ENCODE results near the gene ZSWIM8. TPM values are rescaled to one million over a fixed set of nuclear protein-coding genes. Genes with fewer than 3 reads are reported as not detected.

The ZSWIM8 gene
- total and polyA plus RNA-seq, 3 donors from 2014 or later: 192 to 289 (median 204) TPM

GRCh38 chr10:73839276-73839966 lies 54.0 kb downstream of the ZSWIM8 start:
- Histone ChIP-seq H3K36me3 (ENCODE audit: low read depth, missing control alignments) (no peaks in the 10 kb centered on the region), H3K9me3 (no peaks in the 10 kb centered on the region), H3K4me1 (no peaks in the 10 kb centered on the region), H3K4me3 (no peak overlapping the region), H3K27ac (no peak overlapping the region), H3K27me3 (no peaks in the 10 kb centered on the region)
- DNase-seq: no peak
- intact Hi-C loops (cut with DNase I; ENCODE audit: low total_unique reads): no loop called here
- TF ChIP-seq CTCF (IDR thresholded peaks at IDR 0.05) (no peak), POLR2A (IDR thresholded peaks at IDR 0.05) (no peak)
- WGBS, 2 donors: 92 to 94% methylated on average over 15 to 40 of the region's 40 CpGs

- TF ChIP-seq POLR2A (IDR thresholded peaks at IDR 0.05) (no peak), CTCF (IDR thresholded peaks at IDR 0.05) (no peak)
- intact Hi-C loops (cut with DNase I; ENCODE audit: low total_unique reads): no loop called here
- 88 to 96% methylated on average over 3 to 4 of the region's 4 CpGs for WGBS, 2 donors
- no peaks in the 10 kb centered on the region for H3K27me3 ChIP-seq
- no peaks in the 10 kb centered on the region for H3K4me1 ChIP-seq
- DNase-seq: no peak
- H3K4me3 ChIP-seq: no peak overlapping the region
- H3K9me3 ChIP-seq: no peaks in the 10 kb centered on the region
- H3K27ac ChIP-seq: no peak overlapping the region
- no peaks in the 10 kb centered on the region for H3K36me3 ChIP-seq (ENCODE audit: low read depth, missing control alignments)
These were observed 54.6 kb downstream of the ZSWIM8 start for GRCh38 chr10:73840056-73840402.

GRCh38 chr10:73840403-73841060 lies 55.1 kb downstream of the ZSWIM8 start:
- intact Hi-C loops (cut with DNase I; ENCODE audit: low total_unique reads): no loop called here
- Histone ChIP-seq H3K36me3 (ENCODE audit: low read depth, missing control alignments) (no peaks in the 10 kb centered on the region), H3K27me3 (no peaks in the 10 kb centered on the region), H3K4me3 (no peak overlapping the region), H3K4me1 (no peaks in the 10 kb centered on the region), H3K27ac (no peak overlapping the region), H3K9me3 (no peaks in the 10 kb centered on the region)
- no peak for DNase-seq
- TF ChIP-seq POLR2A (IDR thresholded peaks at IDR 0.05): no peak
- TF ChIP-seq CTCF (IDR thresholded peaks at IDR 0.05): no peak
- WGBS, 2 donors: 88 to 91% methylated on average over 8 to 13 of the region's 13 CpGs

- H3K36me3 ChIP-seq (ENCODE audit: low read depth, missing control alignments): no peaks in the 10 kb centered on the region
- H3K9me3 ChIP-seq: no peaks in the 10 kb centered on the region
- TF ChIP-seq POLR2A (IDR thresholded peaks at IDR 0.05) (no peak), CTCF (IDR thresholded peaks at IDR 0.05) (no peak)
- H3K4me3 ChIP-seq: no peak overlapping the region
- 82 to 87% methylated on average over 9 of the region's 9 CpGs for WGBS, 2 donors
- no peaks in the 10 kb centered on the region for H3K4me1 ChIP-seq
- no peaks in the 10 kb centered on the region for H3K27me3 ChIP-seq
- intact Hi-C loops (cut with DNase I; ENCODE audit: low total_unique reads): no loop called here
- no peak for DNase-seq
- no peak overlapping the region for H3K27ac ChIP-seq
These were observed 55.6 kb downstream of the ZSWIM8 start for GRCh38 chr10:73841061-73841421.

Measured in testis (tissue), 3 donors.